Naive thymus-derived CD4-positive, alpha-beta T cell (primary cell): Measurements from ENCODE around the gene BIN2. TPM values are rescaled to one million over a fixed set of nuclear protein-coding genes. Genes with fewer than 3 reads are reported as not detected.

Source experiments
- ATAC-seq: fragments of 150-1000 bp; cut with Tn5 transposase; 2 replicates; pipeline ENCODE4 v1.10.0; 2021; ENCODE audit warnings: mild to moderate bottlenecking, moderate library complexity
- CTCF ChIA-PET: fragments of 350-600 bp; sonication (Branson Sonifier 250); formaldehyde crosslinking; loops from one replicate; lab custom pipeline; 2021; ENCODE audit warnings: antibody characterized with exemption; lab: Charles Lee
- POLR2A ChIA-PET: fragments of 350-600 bp; sonication (Branson Sonifier 250); formaldehyde crosslinking; loops from one replicate; lab custom pipeline; 2021; ENCODE audit warnings: antibody characterized with exemption, inconsistent platforms; lab: Charles Lee
- DNase-seq, 9 donors: peaks; one replicate each; pipeline versions ENCODE4 v3.0.0 to v3.0.0-alpha.2; 2020 to 2022; ENCODE audit warnings: mixed read lengths in 1 of 9
- H3K27ac ChIP-seq: one replicate; pipeline ENCODE4 v1.7.0; 2013; ENCODE audit warnings: mild to moderate bottlenecking, low read depth, low read length, moderate library complexity
- H3K27me3 ChIP-seq, 2 donors: one replicate each; pipeline ENCODE4 v1.7.0; 2013; ENCODE audit warnings: low read length in 2 of 2, mild to moderate bottlenecking in 2 of 2, moderate library complexity in 2 of 2; ENCODE audit not compliant: control insufficient read depth in 2 of 2, insufficient read depth in 2 of 2
- H3K36me3 ChIP-seq, 3 experiments: 1 replicate in 2 of 3; 2 replicates in 1 of 3; pipeline ENCODE4 v1.7.0; 2013; ENCODE audit warnings: low read length in 3 of 3, mild to moderate bottlenecking in 3 of 3, moderate library complexity in 1 of 3; ENCODE audit not compliant: insufficient read depth in 3 of 3, control insufficient read depth in 2 of 3
- H3K4me1 ChIP-seq, 2 donors: one replicate each; pipeline ENCODE4 v1.7.0; 2013; ENCODE audit warnings: low read length in 2 of 2, mild to moderate bottlenecking in 2 of 2, moderate library complexity in 1 of 2; ENCODE audit not compliant: control insufficient read depth in 2 of 2, insufficient read depth in 2 of 2
- H3K4me3 ChIP-seq: 2 replicates; pipeline ENCODE4 v1.7.0; 2013; ENCODE audit warnings: mild to moderate bottlenecking, low read length
- H3K9me3 ChIP-seq, 3 experiments: 1 replicate in 2 of 3; 2 replicates in 1 of 3; pipeline ENCODE4 v1.7.0; 2013; ENCODE audit warnings: low read length in 3 of 3; ENCODE audit not compliant: control insufficient read depth in 2 of 3
- H3K27ac Mint-ChIP-seq, 9 donors: one replicate each; pipeline ENCODE4 v1.8.0; 2020 to 2022; ENCODE audit warnings: mixed read lengths in 9 of 9, mild to moderate bottlenecking in 8 of 9, moderate library complexity in 5 of 9, inconsistent platforms in 2 of 9
- H3K27me3 Mint-ChIP-seq, 5 donors: one replicate each; pipeline ENCODE4 v1.8.0; 2021 to 2022; ENCODE audit warnings: mixed read lengths in 5 of 5, mild to moderate bottlenecking in 1 of 5
- H3K36me3 Mint-ChIP-seq, 5 donors: one replicate each; pipeline ENCODE4 v1.8.0; 2020 to 2022; ENCODE audit warnings: mixed read lengths in 5 of 5, mild to moderate bottlenecking in 3 of 5, inconsistent platforms in 1 of 5
- H3K4me1 Mint-ChIP-seq, 7 donors: one replicate each; pipeline ENCODE4 v1.8.0; 2020 to 2022; ENCODE audit warnings: mixed read lengths in 7 of 7, mild to moderate bottlenecking in 3 of 7, inconsistent platforms in 1 of 7
- H3K4me3 Mint-ChIP-seq, 10 donors: one replicate each; pipeline ENCODE4 v1.8.0; 2020 to 2022; ENCODE audit warnings: mild to moderate bottlenecking in 10 of 10, mixed read lengths in 10 of 10, moderate library complexity in 6 of 10, inconsistent platforms in 2 of 10
- H3K9me3 Mint-ChIP-seq, 11 donors: one replicate each; pipeline ENCODE4 v1.8.0; 2020 to 2022; ENCODE audit warnings: mixed read lengths in 11 of 11, mild to moderate bottlenecking in 4 of 11, inconsistent platforms in 1 of 11, moderate library complexity in 1 of 11
- intact Hi-C, 2 donors: fragments of 100-400 bp; cut with micrococcal nuclease; formaldehyde crosslinking; loops; one replicate each; pipeline ENCODE4 v1.15.1; 2023
- polyA plus RNA-seq, 2 donors: library from polyadenylated mRNA; unstranded; fragments of 300-500 nt; fragmentation: Illumina TruSeq; gene quantifications; one replicate each; pipeline ENCODE4 v1.2.3, GENCODE V29; 2021
- total RNA-seq, 6 experiments: library from RNA in 5 of 6; stranded (reverse) in 5 of 6; gene quantifications; 1 replicate in 5 of 6; 2 replicates in 1 of 6; pipeline ENCODE4 v1.2.3 and lab custom pipeline; 2021 to 2026

Gene BIN2
- total and polyA plus RNA-seq, 7 experiments from 2014 or later: 159 to 290 (median 249) TPM

DNA sequence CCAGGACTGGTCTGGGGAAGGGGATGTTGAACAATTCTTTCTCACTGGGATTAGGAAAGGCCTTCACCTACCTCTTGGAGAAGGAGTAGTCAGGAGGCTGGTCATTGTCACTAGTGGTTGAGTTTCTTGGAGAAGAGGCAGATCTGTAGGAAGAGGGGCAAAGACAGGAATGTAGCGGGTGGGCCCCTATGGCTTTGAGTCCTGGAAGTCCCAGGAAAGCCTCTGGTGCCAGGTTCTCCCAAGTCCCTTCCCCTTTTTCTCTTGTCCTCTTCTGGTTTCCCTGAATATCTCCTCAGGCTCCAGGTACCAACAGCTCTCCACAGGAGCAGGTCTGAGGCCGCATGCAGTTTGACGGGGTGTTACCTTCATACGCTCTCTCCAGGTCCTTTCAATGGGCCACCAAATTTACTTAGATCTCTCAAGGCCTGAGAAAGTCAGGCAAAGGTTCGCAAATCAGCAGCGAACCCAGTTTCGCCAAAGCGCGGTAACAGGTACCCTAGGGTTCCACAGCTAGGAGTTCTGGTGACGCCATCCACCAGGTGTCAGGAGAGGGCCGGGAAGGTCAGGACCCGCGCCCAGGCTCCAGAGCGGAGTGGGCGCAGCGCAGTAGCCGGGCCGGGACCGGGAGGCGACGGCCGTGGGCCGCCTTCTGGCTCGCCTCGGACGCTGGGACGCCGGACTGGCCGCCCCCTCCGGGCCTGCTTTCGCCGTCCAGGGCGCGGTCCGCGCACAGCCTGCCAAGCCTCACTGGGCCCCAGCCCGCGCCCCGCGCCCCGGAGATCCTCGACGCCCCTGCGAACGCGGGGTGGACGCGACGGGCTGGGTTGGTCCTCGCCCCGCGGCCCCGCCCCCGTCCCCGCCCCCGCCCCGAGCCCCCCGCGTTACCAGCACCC is 54.6 kb downstream of the BIN2 start:
- peak overlapping the region; percentile 50 for H3K27ac ChIP-seq
- H3K36me3 Mint-ChIP-seq: peaks cover 0 to 7% (median 5%) of the 10 kb centered on the region in 5 donors
- DNase-seq (peak; percentile 29 to 67 (median 53)), ATAC-seq (peak; percentile 75)
- peak overlapping the region; percentile 50 for H3K4me3 ChIP-seq
- POLR2A ChIA-PET: interaction anchor here (0.6 to 4.4 kb wide), 6 partner anchors 24 to 72 kb away, joined by 3 to 43 read pairs (median 5); partner anchors contain the start of gene BIN2
- peaks cover 9 to 25% of the 10 kb centered on the region in 2 donors for H3K4me1 ChIP-seq
- no peaks in the 10 kb centered on the region for H3K27me3 ChIP-seq
- H3K36me3 ChIP-seq: peaks cover 0 to 3% (median 0%) of the 10 kb centered on the region in 3 experiments
- peak overlapping the region; percentile 55 to 96 (median 90) for H3K27ac Mint-ChIP-seq
- no peaks in the 10 kb centered on the region for H3K9me3 ChIP-seq
- peaks cover 24 to 35% (median 29%) of the 10 kb centered on the region in 7 donors for H3K4me1 Mint-ChIP-seq
- peak overlapping the region; percentile 82 to 98 (median 92) for H3K4me3 Mint-ChIP-seq
- H3K9me3 Mint-ChIP-seq: peaks cover 0 to 4% (median 0%) of the 10 kb centered on the region in 11 donors
- CTCF ChIA-PET: interaction anchor here (0.6 to 2.7 kb wide), 11 partner anchors 8 to 472 kb away, joined by 3 to 62 read pairs (median 4); partner anchors contain the start of gene BIN2
- H3K27me3 Mint-ChIP-seq: peaks cover 0 to 34% (median 0%) of the 10 kb centered on the region in 5 donors
- intact Hi-C loops: loop anchor here (1.0 to 10.0 kb wide), 8 partner anchors 31 to 263 kb away; partner anchors contain the start of genes BIN2 (in 1 of the 2), DAZAP2 (in 1 of the 2), LETMD1 (in 1 of the 2) and POU6F1 (in 1 of the 2)

DNA sequence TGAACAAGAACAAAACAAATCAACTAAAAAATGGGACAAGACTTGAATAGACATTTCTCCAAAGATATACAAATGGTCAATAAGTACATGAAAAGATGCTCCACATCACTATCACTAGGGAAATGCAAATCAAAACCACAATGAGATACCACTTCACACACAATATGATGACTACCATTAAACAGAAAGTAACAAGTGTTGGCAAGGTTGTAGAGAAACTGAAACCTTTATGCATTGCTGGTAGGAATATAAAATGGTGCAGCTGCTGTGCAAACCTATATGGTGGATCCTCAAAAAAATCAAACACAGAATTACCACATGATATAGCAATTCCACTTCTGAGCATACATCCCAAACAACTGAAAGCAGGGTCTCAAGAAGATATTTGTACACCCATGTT is 59.0 kb downstream of the BIN2 start:
- Histone ChIP-seq H3K27me3 (no peaks in the 10 kb centered on the region), H3K9me3 (no peaks in the 10 kb centered on the region), H3K4me1 (peaks cover 9 to 18% of the 10 kb centered on the region in 2 donors), H3K36me3 (peaks cover 0 to under 1% (median 0%) of the 10 kb centered on the region in 3 experiments), H3K4me3 (no peak overlapping the region), H3K27ac (no peak overlapping the region)
- CTCF ChIA-PET: interaction anchor here (0.6 kb wide), 1 partner anchor 277 kb away, joined by 3 read pairs; no protein-coding TSS in a partner anchor
- peaks cover 0 to 16% (median 0%) of the 10 kb centered on the region in 5 donors for H3K27me3 Mint-ChIP-seq
- H3K9me3 Mint-ChIP-seq: peaks cover 0 to 4% (median 0%) of the 10 kb centered on the region in 11 donors
- H3K4me3 Mint-ChIP-seq: peak overlapping the region in 2 of 10 donors; percentile 7 to 36
- DNase-seq (peak in 2 of 9 donors; percentile 7 to 20), ATAC-seq (peak; percentile 50)
- H3K27ac Mint-ChIP-seq: peak overlapping the region in 2 of 9 donors; percentile 10 to 50
- H3K36me3 Mint-ChIP-seq: peaks cover 0 to 7% (median 6%) of the 10 kb centered on the region in 5 donors
- POLR2A ChIA-PET: no interaction called here
- intact Hi-C loops: loop anchor here (5.0 to 10.0 kb wide), 2 partner anchors 50 to 57 kb away; partner anchors contain the start of genes BIN2 (in 1 of the 2) and POU6F1 (in 1 of the 2)
- peaks cover 15 to 35% (median 29%) of the 10 kb centered on the region in 7 donors for H3K4me1 Mint-ChIP-seq

DNA sequence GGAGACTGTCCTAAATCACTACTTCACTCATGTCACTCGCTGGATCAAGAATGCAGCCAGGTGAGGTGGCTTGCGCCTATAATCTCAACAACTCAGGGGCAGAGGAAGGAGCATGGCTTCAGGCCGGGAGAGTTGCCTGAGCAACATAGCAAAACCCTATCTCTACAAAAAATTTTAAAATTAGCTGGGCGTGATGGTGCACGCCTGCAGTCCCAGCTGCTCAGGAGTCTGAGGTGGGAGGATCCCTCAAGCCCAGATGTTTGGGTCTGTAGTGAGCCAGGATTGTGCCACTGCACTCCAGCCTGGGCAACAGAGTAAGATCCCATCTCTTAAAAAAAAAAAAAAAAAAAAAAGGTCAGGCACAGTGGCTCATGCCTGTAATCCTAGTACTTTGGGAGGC is 59.7 kb downstream of the BIN2 start:
- Mint-ChIP-seq H3K4me3 (no peak overlapping the region), H3K27ac (peak overlapping the region in 2 of 9 donors; percentile 14 to 56), H3K9me3 (peaks cover 0 to 4% (median 0%) of the 10 kb centered on the region in 11 donors), H3K4me1 (peaks cover 13 to 31% (median 26%) of the 10 kb centered on the region in 7 donors), H3K36me3 (peaks cover 0 to 7% (median 6%) of the 10 kb centered on the region in 5 donors), H3K27me3 (peaks cover 0 to 14% (median 0%) of the 10 kb centered on the region in 5 donors)
- ATAC-seq (no peak), DNase-seq (no peak)
- Histone ChIP-seq H3K4me1 (peaks cover 9 to 15% of the 10 kb centered on the region in 2 donors), H3K36me3 (no peaks in the 10 kb centered on the region), H3K4me3 (no peak overlapping the region), H3K9me3 (no peaks in the 10 kb centered on the region), H3K27me3 (no peaks in the 10 kb centered on the region), H3K27ac (no peak overlapping the region)
- POLR2A ChIA-PET: interaction anchor here (1.5 kb wide), 1 partner anchor 28 kb away, joined by 3 read pairs; no protein-coding TSS in a partner anchor
- CTCF ChIA-PET: interaction anchor here (0.6 to 3.3 kb wide), 4 partner anchors 8 to 277 kb away, joined by 3 to 22 read pairs (median 4); no protein-coding TSS in a partner anchor
- intact Hi-C loops: loop anchor here in 1 of 2 donors (10.0 kb wide), 1 partner anchor 49 kb away; the partner anchor contains the start of gene POU6F1

DNA sequence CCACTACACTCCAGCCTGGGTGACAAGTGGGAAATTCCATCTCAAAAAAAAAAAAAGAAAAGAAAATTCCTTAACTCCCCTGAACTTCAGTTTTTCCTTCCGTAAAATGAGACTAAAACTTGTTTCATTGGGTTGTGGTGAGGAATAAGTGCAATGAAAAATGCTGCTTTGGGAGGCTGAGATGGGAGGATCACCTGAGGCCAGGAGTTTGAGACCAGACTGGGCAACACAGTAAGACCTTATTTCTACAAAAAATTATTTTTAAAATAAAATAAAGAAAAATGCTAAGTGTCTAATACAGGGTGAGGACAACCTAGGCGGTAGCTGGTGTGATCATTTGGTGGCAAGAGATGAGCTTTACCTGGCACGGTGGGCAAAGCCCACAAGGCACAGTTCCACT is 60.6 kb downstream of the BIN2 start:
- Histone ChIP-seq H3K36me3 (no peaks in the 10 kb centered on the region), H3K9me3 (no peaks in the 10 kb centered on the region), H3K27ac (no peak overlapping the region), H3K4me3 (no peak overlapping the region), H3K4me1 (peaks cover 6 to 9% of the 10 kb centered on the region in 2 donors), H3K27me3 (no peaks in the 10 kb centered on the region)
- H3K36me3 Mint-ChIP-seq: peaks cover 0 to 7% (median 6%) of the 10 kb centered on the region in 5 donors
- no peak overlapping the region for H3K27ac Mint-ChIP-seq
- intact Hi-C loops: loop anchor here in 1 of 2 donors (10.0 kb wide), 1 partner anchor 49 kb away; the partner anchor contains the start of gene POU6F1
- no peak for ATAC-seq
- H3K9me3 Mint-ChIP-seq: peaks cover 0 to 4% (median 0%) of the 10 kb centered on the region in 11 donors
- no peak overlapping the region for H3K4me3 Mint-ChIP-seq
- H3K4me1 Mint-ChIP-seq: peaks cover 7 to 25% (median 19%) of the 10 kb centered on the region in 7 donors
- ChIA-PET POLR2A (interaction anchor here (0.6 to 1.6 kb wide), 6 partner anchors 24 to 80 kb away, joined by 3 to 4 read pairs (median 3); no protein-coding TSS in a partner anchor), CTCF (interaction anchor here (0.5 to 3.3 kb wide), 8 partner anchors 9 to 1904 kb away, joined by 3 to 22 read pairs (median 3); partner anchors contain the start of gene POU6F1)
- DNase-seq: no peak
- peaks cover 0 to 6% (median 0%) of the 10 kb centered on the region in 5 donors for H3K27me3 Mint-ChIP-seq

DNA sequence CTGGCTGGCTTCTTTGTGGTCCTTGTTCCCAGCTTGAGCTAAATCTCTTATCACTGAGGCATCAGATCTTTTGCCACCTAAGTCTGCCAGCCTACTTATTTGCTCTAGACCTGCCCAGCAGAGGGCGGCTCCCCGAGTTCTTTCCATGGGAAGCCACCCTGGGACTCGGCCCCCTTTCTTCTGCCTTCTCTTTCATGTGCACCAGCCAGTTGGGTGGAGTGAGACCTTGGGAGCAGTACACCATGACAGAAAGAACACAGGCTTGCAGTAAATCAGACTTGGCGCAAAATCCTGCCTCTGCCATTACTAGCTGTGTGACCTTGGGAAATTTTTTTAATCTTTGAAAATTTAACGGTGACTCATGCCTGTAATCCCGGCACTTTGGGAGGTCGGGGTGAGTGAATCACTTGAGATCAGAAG is 61.2 kb downstream of the BIN2 start:
- DNase-seq (peak in 2 of 9 donors; percentile 15 to 21), ATAC-seq (peak; percentile 41)
- POLR2A ChIA-PET: interaction anchor here (0.8 to 1.7 kb wide), 6 partner anchors 16 to 80 kb away, joined by 3 to 7 read pairs (median 4); partner anchors contain the start of gene DAZAP2
- H3K27ac ChIP-seq: no peak overlapping the region
- peaks cover 0 to 4% (median 0%) of the 10 kb centered on the region in 5 donors for H3K27me3 Mint-ChIP-seq
- H3K4me3 Mint-ChIP-seq: no peak overlapping the region
- no peaks in the 10 kb centered on the region for H3K36me3 ChIP-seq
- H3K27ac Mint-ChIP-seq: peak overlapping the region in 1 of 9 donors; percentile 8
- peaks cover 6 to 9% of the 10 kb centered on the region in 2 donors for H3K4me1 ChIP-seq
- H3K27me3 ChIP-seq: no peaks in the 10 kb centered on the region
- H3K9me3 Mint-ChIP-seq: peaks cover 0 to 4% (median 0%) of the 10 kb centered on the region in 11 donors
- no peak overlapping the region for H3K4me3 ChIP-seq
- CTCF ChIA-PET: interaction anchor here (0.5 to 3.3 kb wide), 8 partner anchors 10 to 1904 kb away, joined by 3 to 22 read pairs (median 3); partner anchors contain the start of gene POU6F1
- peaks cover 7 to 22% (median 19%) of the 10 kb centered on the region in 7 donors for H3K4me1 Mint-ChIP-seq
- no peaks in the 10 kb centered on the region for H3K9me3 ChIP-seq
- intact Hi-C loops: loop anchor here in 1 of 2 donors (10.0 kb wide), 1 partner anchor 48 kb away; the partner anchor contains the start of gene POU6F1
- H3K36me3 Mint-ChIP-seq: peaks cover 0 to 7% (median 6%) of the 10 kb centered on the region in 5 donors
